Aorta (tissue), 5 donors: ENCODE measurements around the gene INSRR. TPM values are rescaled to one million over a fixed set of nuclear protein-coding genes. Genes with fewer than 3 reads are reported as not detected.

Source experiments
- ATAC-seq: fragments of 200-7000 bp; cut with Tn5 transposase; one replicate; pipeline ENCODE4 v1.9.1; 2022; ENCODE audit warnings: moderate library complexity; ENCODE audit not compliant: low FRiP score
- DNase-seq, 2 donors: peaks; one replicate each; pipeline ENCODE4 v3.0.0-alpha.2; 2020
- H3K27ac ChIP-seq, 2 donors: one replicate each; pipeline ENCODE4 v1.5.1; 2013; ENCODE audit warnings: low read length in 2 of 2, mild to moderate bottlenecking in 2 of 2, moderate library complexity in 2 of 2, control low read depth in 1 of 2, inconsistent platforms in 1 of 2, low read depth in 1 of 2
- H3K27me3 ChIP-seq, 2 donors: one replicate each; pipeline ENCODE4 v1.6.1; 2013; ENCODE audit warnings: control low read depth in 1 of 2, low read length in 1 of 2, mild to moderate bottlenecking in 1 of 2, moderate library complexity in 1 of 2; ENCODE audit not compliant: insufficient read depth in 2 of 2, control insufficient read depth in 1 of 2
- H3K36me3 ChIP-seq, 2 donors: one replicate each; pipeline ENCODE4 v1.6.1; 2013; ENCODE audit warnings: control low read depth in 1 of 2, low read length in 1 of 2, mild to moderate bottlenecking in 1 of 2; ENCODE audit not compliant: insufficient read depth in 2 of 2, control insufficient read depth in 1 of 2
- H3K4me1 ChIP-seq, 2 donors: one replicate each; pipeline ENCODE4 v1.6.1; 2013; ENCODE audit warnings: low read length in 2 of 2, control low read depth in 1 of 2, mild to moderate bottlenecking in 1 of 2, moderate library complexity in 1 of 2; ENCODE audit not compliant: insufficient read depth in 2 of 2, control insufficient read depth in 1 of 2
- H3K4me3 ChIP-seq, 2 donors: one replicate each; pipeline ENCODE4 v1.5.1; 2013; ENCODE audit warnings: low read length in 2 of 2, control low read depth in 1 of 2, mild to moderate bottlenecking in 1 of 2
- H3K9me3 ChIP-seq: one replicate; pipeline ENCODE4 v1.6.1; 2013; ENCODE audit warnings: mild to moderate bottlenecking, low read length; ENCODE audit not compliant: control insufficient read depth
- WGBS, 2 donors: extraction: QIAGEN DNeasy Blood & Tissue Kit; methylation state at CpG; one replicate each; pipeline ENCODE4 v1.1.7; 2013; 5-methylcytosine and 5-hydroxymethylcytosine counted together
- intact Hi-C, 2 donors: fragments of 100-400 bp; cut with DNase I; formaldehyde crosslinking; loops; one replicate each; pipeline versions ENCODE4 v1.14.2 to v1.15.0; 2022
- polyA plus RNA-seq, 2 donors: library from polyadenylated mRNA; stranded (reverse); fragments of 200-250 nt; gene quantifications; one replicate each; pipeline ENCODE4 v1.2.3, GENCODE V29; 2013
- total RNA-seq, 2 donors: library from RNA; stranded (reverse); fragmentation: NEBNext Ultra II Directional; extraction: Animal tissue kit (Norgen Biotek cat#: 25700); gene quantifications; one replicate each; pipeline ENCODE4 v1.2.1, GENCODE V29; 2021
- donor health status: healthy with polysubstance abuse.
- donor health status: Bipolar disorder and iron deficiency.
- donor health status: DM: no; HTN: no; CAD: no.
- donor health status: DM: no; HTN: no; CAD: no.
- donor health status: DM: yes; HTN: yes; CAD: no.

INSRR gene
- total and polyA plus RNA-seq, 4 donors: 0.51 TPM; not detected in 3

GRCh38 chr1:156806512-156807440, 52.1 kb downstream of the INSRR start:
- no peak for ATAC-seq
- H3K4me1 ChIP-seq: no peaks in the 10 kb centered on the region
- DNase-seq: no peak
- H3K27me3 ChIP-seq: no peaks in the 10 kb centered on the region
- 93% methylated on average over 7 of the region's 7 CpGs for WGBS, 2 donors
- no peaks in the 10 kb centered on the region for H3K9me3 ChIP-seq
- peaks cover 0 to 3% of the 10 kb centered on the region in 2 donors for H3K36me3 ChIP-seq
- H3K4me3 ChIP-seq: no peak overlapping the region
- intact Hi-C loops: no loop called here
- no peak overlapping the region for H3K27ac ChIP-seq

DNA sequence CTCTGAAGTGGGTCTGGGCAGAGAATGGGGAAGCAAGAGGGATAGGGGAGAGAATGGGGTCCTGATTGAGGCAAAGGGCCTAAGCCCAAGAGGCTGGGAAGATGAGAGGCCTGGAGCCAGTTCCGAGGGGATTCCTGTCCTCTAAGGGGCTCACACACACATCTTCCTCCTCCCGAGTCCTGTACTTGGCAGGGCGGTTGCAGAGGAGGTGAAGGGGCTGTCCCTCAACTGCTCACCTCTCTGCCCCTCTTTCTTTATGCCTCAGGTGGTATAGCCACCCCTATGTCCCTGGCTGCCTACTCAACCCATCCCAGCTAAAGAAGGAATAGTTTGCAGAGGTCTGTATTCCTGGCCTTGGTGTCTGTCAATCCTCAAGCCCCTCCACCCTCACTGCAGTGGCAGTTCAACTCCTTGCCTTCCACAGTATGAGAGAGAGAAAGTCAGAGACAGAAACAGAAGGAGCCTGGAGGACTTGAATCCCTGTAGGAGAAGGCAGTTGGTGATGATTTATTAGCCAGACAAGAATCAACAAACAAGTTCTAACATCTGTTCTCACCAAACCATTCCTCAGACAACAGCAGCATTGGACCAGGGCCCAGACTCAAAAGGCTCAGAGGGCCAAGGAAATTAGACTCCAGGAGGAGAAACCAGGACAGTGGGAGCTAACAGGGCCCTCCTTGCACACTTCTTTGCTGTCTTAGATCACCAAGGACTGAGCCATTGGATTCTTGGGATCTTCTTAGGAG, 53.0 kb downstream of the INSRR start:
- DNase-seq: no peak
- intact Hi-C loops: no loop called here
- no peaks in the 10 kb centered on the region for H3K9me3 ChIP-seq
- 91 to 93% methylated on average over 3 of the region's 3 CpGs for WGBS, 2 donors
- ATAC-seq: no peak
- no peak overlapping the region for H3K4me3 ChIP-seq
- H3K27me3 ChIP-seq: no peaks in the 10 kb centered on the region
- H3K4me1 ChIP-seq: no peaks in the 10 kb centered on the region
- no peak overlapping the region for H3K27ac ChIP-seq
- peaks cover 0 to 3% of the 10 kb centered on the region in 2 donors for H3K36me3 ChIP-seq

DNA sequence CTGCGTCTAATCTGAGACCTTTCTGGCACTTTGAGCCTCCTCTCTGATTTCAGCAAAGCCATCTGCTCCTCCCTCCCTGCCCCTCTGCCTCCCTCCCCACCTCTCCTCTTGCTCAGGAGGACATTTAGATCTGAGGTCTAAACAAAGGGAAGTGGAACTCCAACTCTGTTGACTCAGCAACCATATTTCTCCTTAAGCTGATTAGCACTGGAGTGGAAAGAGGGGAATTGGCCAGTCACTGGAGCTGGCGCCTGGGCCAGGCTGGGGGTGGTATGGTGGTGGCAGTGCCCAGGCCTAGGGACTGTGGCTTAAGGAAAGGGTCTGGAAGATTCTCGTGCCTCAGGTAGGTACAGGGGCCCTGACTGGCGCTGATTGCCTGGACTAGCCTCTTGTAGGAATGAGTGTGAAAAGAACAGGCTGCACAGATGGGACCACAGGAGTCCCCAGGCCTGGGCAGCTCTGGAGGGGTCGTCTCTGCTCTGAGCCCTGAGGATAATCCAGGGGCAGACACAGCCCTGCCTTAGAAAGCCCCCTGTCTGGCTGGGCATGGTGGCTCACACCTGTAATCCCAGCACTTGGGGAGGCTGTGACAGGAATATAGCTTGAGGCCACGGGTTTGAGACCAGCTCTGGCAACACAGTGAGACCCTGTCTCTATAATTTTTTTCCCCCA, 54.2 kb downstream of the INSRR start:
- H3K27ac ChIP-seq: no peak overlapping the region
- peaks cover 0 to 3% of the 10 kb centered on the region in 2 donors for H3K36me3 ChIP-seq
- intact Hi-C loops: no loop called here
- ATAC-seq: no peak
- 64 to 67% methylated on average over 6 of the region's 6 CpGs for WGBS, 2 donors
- no peak overlapping the region for H3K4me3 ChIP-seq
- H3K9me3 ChIP-seq: no peaks in the 10 kb centered on the region
- DNase-seq: no peak
- no peaks in the 10 kb centered on the region for H3K27me3 ChIP-seq
- no peaks in the 10 kb centered on the region for H3K4me1 ChIP-seq

DNA sequence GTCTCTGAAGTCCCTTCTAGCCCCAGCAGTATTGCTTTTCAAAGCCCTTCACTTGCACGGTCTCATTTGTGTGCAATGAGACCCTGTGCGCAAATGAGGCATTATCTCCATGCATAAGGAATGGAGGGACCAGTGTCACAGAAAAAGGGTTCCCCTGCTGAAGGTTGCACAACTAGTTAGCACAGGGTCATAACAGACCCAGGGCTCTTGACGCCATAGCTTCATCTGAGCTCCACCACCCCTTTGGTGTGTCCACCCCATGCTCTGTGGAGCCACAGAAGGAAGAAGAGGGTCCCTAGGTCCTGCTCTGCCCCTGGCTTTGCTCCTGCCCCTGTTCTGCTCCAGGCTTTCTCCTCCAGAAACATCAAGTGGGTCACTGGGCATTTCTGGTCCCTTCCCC, 54.9 kb downstream of the INSRR start:
- no peak overlapping the region for H3K4me3 ChIP-seq
- no peaks in the 10 kb centered on the region for H3K27me3 ChIP-seq
- intact Hi-C loops: no loop called here
- H3K36me3 ChIP-seq: peaks cover 0 to 3% of the 10 kb centered on the region in 2 donors
- no peaks in the 10 kb centered on the region for H3K9me3 ChIP-seq
- ATAC-seq (no peak), DNase-seq (no peak)
- no peaks in the 10 kb centered on the region for H3K4me1 ChIP-seq
- no peak overlapping the region for H3K27ac ChIP-seq
- WGBS, 2 donors: 77 to 80% methylated on average over 3 of the region's 3 CpGs

- DNase-seq (no peak), ATAC-seq (no peak)
- intact Hi-C loops: no loop called here
- Histone ChIP-seq H3K36me3 (peaks cover 2 to 4% of the 10 kb centered on the region in 2 donors), H3K9me3 (no peaks in the 10 kb centered on the region), H3K4me3 (no peak overlapping the region), H3K27me3 (no peaks in the 10 kb centered on the region), H3K27ac (no peak overlapping the region), H3K4me1 (no peaks in the 10 kb centered on the region)
- 83 to 84% methylated on average over 12 to 13 of the region's 13 CpGs for WGBS, 2 donors
Measured at GRCh38 chr1:156803086-156803851, 55.6 kb downstream of the INSRR start.

DNA sequence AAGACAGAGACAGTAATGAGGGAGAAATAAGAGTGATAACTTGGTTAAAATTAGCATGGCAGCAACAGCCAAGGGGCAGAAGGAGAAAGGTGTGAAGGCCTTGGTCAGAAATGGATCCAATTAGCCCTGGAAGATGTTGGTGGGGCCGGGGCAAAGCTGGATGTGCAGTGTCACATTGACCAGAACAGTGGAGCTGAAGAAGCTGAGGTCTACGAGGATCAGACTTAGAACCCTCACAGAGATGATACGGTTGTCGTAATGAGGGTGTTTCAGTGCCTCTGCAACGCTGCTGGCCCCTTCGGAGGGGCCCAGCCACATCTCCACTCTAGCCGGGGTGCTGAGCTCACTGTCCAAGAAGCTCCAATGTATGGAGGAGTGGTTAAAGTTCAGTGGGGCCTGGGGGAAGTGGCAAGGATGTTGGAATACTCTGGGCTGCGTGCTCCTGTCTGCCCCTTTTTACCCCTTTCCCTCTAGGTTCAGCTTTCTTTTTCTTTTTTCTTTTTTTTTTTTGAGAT, 56.4 kb downstream of the INSRR start:
- H3K4me3 ChIP-seq: no peak overlapping the region
- no peak overlapping the region for H3K27ac ChIP-seq
- 88 to 90% methylated on average over 8 of the region's 8 CpGs for WGBS, 2 donors
- H3K9me3 ChIP-seq: no peaks in the 10 kb centered on the region
- no peaks in the 10 kb centered on the region for H3K27me3 ChIP-seq
- intact Hi-C loops: no loop called here
- DNase-seq: no peak
- peaks cover 2 to 7% of the 10 kb centered on the region in 2 donors for H3K36me3 ChIP-seq
- H3K4me1 ChIP-seq: no peaks in the 10 kb centered on the region
- no peak for ATAC-seq

DNA sequence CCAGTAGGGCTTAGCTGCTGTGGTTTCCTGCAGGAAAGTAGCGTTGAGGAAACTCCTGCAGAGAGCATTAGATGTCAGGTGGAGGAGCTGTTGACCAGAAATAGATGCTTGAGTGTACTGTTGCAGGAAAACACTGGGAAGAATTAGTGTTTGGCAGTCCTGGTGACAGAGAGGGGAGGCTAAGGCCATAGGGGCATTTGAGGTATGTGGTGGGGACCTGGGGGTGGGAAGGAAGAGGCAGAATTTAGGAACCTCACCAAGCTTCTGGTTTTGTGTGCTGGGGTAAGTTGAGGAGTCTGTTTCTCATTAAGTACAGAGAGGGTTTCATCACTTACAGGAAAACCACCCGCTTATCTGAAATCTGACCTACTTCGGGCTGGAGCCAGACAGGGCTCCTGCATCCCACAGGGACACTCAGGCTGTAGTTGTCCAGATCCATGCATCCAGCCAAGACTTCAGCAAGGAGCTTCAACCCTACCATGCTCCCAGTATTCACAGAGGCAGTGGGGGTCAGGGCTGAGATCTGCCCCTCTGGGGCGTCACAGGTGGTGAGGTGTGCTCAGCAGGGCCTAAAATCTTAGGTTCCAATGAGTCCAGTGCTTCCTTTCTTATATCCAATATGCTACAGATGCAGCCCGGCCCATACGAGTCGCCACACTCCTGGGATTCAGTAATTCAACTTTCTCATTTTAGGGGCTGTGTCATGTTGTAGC, 57.4 kb downstream of the INSRR start:
- Histone ChIP-seq H3K4me3 (no peak overlapping the region), H3K36me3 (peaks cover 7% of the 10 kb centered on the region in 2 donors), H3K27ac (no peak overlapping the region), H3K4me1 (no peaks in the 10 kb centered on the region), H3K9me3 (no peaks in the 10 kb centered on the region), H3K27me3 (no peaks in the 10 kb centered on the region)
- peak; percentile 76 for ATAC-seq
- WGBS, 2 donors: 53 to 69% methylated on average over 7 of the region's 7 CpGs
- intact Hi-C loops: no loop called here
- no peak for DNase-seq
